Measurements from ENCODE around the gene STX10. TPM values are rescaled to one million over a fixed set of nuclear protein-coding genes. Genes with fewer than 3 reads are reported as not detected.

Gene STX10
- total and polyA plus RNA-seq, 9 of the 15 experiments (the other 6 are each of a cell fraction or from before 2014, with no cell fraction given): 0.51 to 66.3 (median 31.0) TPM

GRCh38 chr19:13116282-13117175 lies 33.6 kb downstream of the STX10 start, which contains the start of gene TRMT1 (continued):
- TF ChIP-seq ZBTB11 (CRISPR knock-in tag; IDR thresholded peaks at IDR 0.05): peak in 1 of 3 experiments; percentile 46; a peak in 1 of 6 replicates
- TF ChIP-seq, protein P1, sequence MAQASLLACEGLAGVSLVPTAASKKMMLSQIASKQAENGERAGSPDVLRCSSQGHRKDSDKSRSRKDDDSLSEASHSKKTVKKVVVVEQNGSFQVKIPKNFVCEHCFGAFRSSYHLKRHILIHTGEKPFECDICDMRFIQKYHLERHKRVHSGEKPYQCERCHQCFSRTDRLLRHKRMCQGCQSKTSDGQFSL (CRISPR knock-in tag; IDR thresholded peaks at IDR 0.05): peak; percentile 75
- TF ChIP-seq, protein P1 (tag; IDR thresholded peaks at IDR 0.05): no peak; a peak in 1 of 4 replicates
- TF ChIP-seq FOXM1 (IDR thresholded peaks at IDR 0.05; ENCODE audit: low read depth): 0 out of 2 replicates have a peak, but pooled peaks have one; percentile 45
- no peak for TF ChIP-seq FOXM1 (CRISPR knock-in tag; IDR thresholded peaks at IDR 0.05; ENCODE audit: low read depth)
- no peak for TF ChIP-seq ZNF699 (CRISPR knock-in tag; IDR thresholded peaks at IDR 0.05; ENCODE audit: insufficient replicate concordance)
- peak in 1 of 2 experiments; percentile 50; a peak in 1 of 3 replicates for TF ChIP-seq CBX3 (IDR thresholded peaks at IDR 0.05; ENCODE audit: borderline replicate concordance in 1 of 2, low read length in 2 of 2)
- 0 out of 2 replicates have a peak, but pooled peaks have one; percentile 17 for TF ChIP-seq ARID3A (IDR thresholded peaks at IDR 0.05; ENCODE audit: borderline replicate concordance, low read depth, low read length)
- peak; percentile 98 for TF ChIP-seq RBM25 (IDR thresholded peaks at IDR 0.05; ENCODE audit: low read depth, low read length, severe bottlenecking)
- TF ChIP-seq FOXK2 (conservative IDR thresholded peaks at IDR 0.05 in 1 of 2, IDR thresholded peaks at IDR 0.05 in 1 of 2; ENCODE audit: low read depth in 2 of 2): peak; percentile 84 to 86
- TF ChIP-seq RCOR1 (IDR thresholded peaks at IDR 0.05; ENCODE audit: borderline replicate concordance in 1 of 2, low read depth in 2 of 2, low read length in 2 of 2): peak; percentile 84 to 93
- peak; percentile 39; the same call in 1 of the 2 replicates for TF ChIP-seq ZSCAN29 (IDR thresholded peaks at IDR 0.05)
- TF ChIP-seq HNRNPH1 (optimal IDR thresholded peaks at IDR 0.05; ENCODE audit: low read depth, low read length): no peak
- TF ChIP-seq MTA3 (IDR thresholded peaks at IDR 0.05; ENCODE audit: borderline replicate concordance): peak; percentile 99
- peak; percentile 64 for TF ChIP-seq MAFF (IDR thresholded peaks at IDR 0.05; ENCODE audit: low read length)
- TF ChIP-seq TBL1XR1 (IDR thresholded peaks at IDR 0.05; ENCODE audit: low read length in 2 of 2): peak in 1 of 2 experiments; percentile 51; a peak in 1 of 4 replicates
- peak; percentile 58; the same call in 1 of the 2 replicates for TF ChIP-seq FOXK1 (CRISPR knock-in tag; IDR thresholded peaks at IDR 0.05; ENCODE audit: borderline replicate concordance)
- no peak for TF ChIP-seq KAT2B (IDR thresholded peaks at IDR 0.05; ENCODE audit: low read depth, low read length)
- no peak for TF ChIP-seq RHOXF2B (CRISPR knock-in tag; conservative IDR thresholded peaks at IDR 0.05)

All from K562 (cell line).